DMS53 (cell line): Measurements from ENCODE around the gene ADAD2.

ENCODE experiments used
- DNase-seq: peaks from one replicate; lab custom pipeline; 2025; lab: John Stamatoyannopoulos, UW

ADAD2 gene

GRCh38 chr16:84223456-84223855 is 32.5 kb downstream of the ADAD2 start:
- DNase-seq, result no peak

GRCh38 chr16:84224554-84224953 is 33.6 kb downstream of the ADAD2 start:
- no peak for DNase-seq

- no peak for DNase-seq
These were observed 34.2 kb downstream of the ADAD2 start for GRCh38 chr16:84225126-84225525.

GRCh38 chr16:84225571-84225970 is 34.6 kb downstream of the ADAD2 start:
- DNase-seq, result no peak

GRCh38 chr16:84226026-84226425 is 35.1 kb downstream of the ADAD2 start:
- no peak for DNase-seq

- no peak for DNase-seq
These were observed 36.6 kb downstream of the ADAD2 start for GRCh38 chr16:84227548-84227947.

- DNase-seq, result peak; percentile 81
These were observed 37.4 kb downstream of the ADAD2 start for GRCh38 chr16:84228256-84228838.

GRCh38 chr16:84229471-84229870 is 38.5 kb downstream of the ADAD2 start:
- no peak for DNase-seq

- no peak for DNase-seq
These were observed 41.1 kb downstream of the ADAD2 start for GRCh38 chr16:84232060-84232459.

- no peak for DNase-seq
These were observed 42.0 kb downstream of the ADAD2 start for GRCh38 chr16:84232969-84233368.

- no peak for DNase-seq
These were observed 42.8 kb downstream of the ADAD2 start for GRCh38 chr16:84233748-84234147.

- DNase-seq, result no peak
These were observed 43.6 kb downstream of the ADAD2 start for GRCh38 chr16:84234321-84235241.

GRCh38 chr16:84236671-84237070 is 45.7 kb downstream of the ADAD2 start:
- DNase-seq, result peak; percentile 25

- peak; percentile 15 for DNase-seq
These were observed 47.2 kb downstream of the ADAD2 start for GRCh38 chr16:84237994-84238750.

GRCh38 chr16:84239141-84239769 is 48.3 kb downstream of the ADAD2 start:
- no peak for DNase-seq

- DNase-seq, result no peak
These were observed 49.0 kb downstream of the ADAD2 start, which contains the start of gene KCNG4 for GRCh38 chr16:84239909-84240308. KCNG4 (minus strand) TSS chr16:84240012; CDS start chr16:84237485, 2,527 bp downstream.

- DNase-seq, result no peak
These were observed 49.5 kb downstream of the ADAD2 start for GRCh38 chr16:84240455-84240854.

- no peak for DNase-seq
These were observed 50.8 kb downstream of the ADAD2 start for GRCh38 chr16:84241778-84242177.

- no peak for DNase-seq
These were observed 51.9 kb downstream of the ADAD2 start for GRCh38 chr16:84242839-84243238.

GRCh38 chr16:84243732-84244131 is 52.8 kb downstream of the ADAD2 start:
- no peak for DNase-seq

- no peak for DNase-seq
These were observed 53.8 kb downstream of the ADAD2 start for GRCh38 chr16:84244728-84245127.
